Dedifferentiated amniotic fluid mesenchymal stem cell (primary cell): ENCODE data around the gene DTX2.
"Not testable (repeated sequence)": the region's sequence is repeated elsewhere in the genome, so short reads cannot be mapped to it uniquely, and the experiment has no call there.

Experiments used
- DNase-seq: peaks from one replicate; pipeline ENCODE4 v3.0.0-alpha.2; 2016; ENCODE audit errors: extremely low spot score

DTX2 gene

GRCh38 chr7:76512941-76513816 lies 51.7 kb downstream of the DTX2 start:
- DNase-seq: no peak

- no peak for DNase-seq
These were observed 52.6 kb downstream of the DTX2 start for GRCh38 chr7:76513817-76514799.

- DNase-seq: no peak
These were observed 53.6 kb downstream of the DTX2 start for GRCh38 chr7:76514926-76515771.

GRCh38 chr7:76515999-76516443 lies 54.5 kb downstream of the DTX2 start:
- no peak for DNase-seq

GRCh38 chr7:76516932-76517331 lies 55.4 kb downstream of the DTX2 start:
- DNase-seq: not testable (repeated sequence)

- DNase-seq: not testable (repeated sequence)
These were observed 64.7 kb downstream of the DTX2 start for GRCh38 chr7:76526183-76526582.

- not testable (repeated sequence) for DNase-seq
These were observed 70.1 kb downstream of the DTX2 start for GRCh38 chr7:76531643-76532042.

GRCh38 chr7:76543197-76543596 lies 81.7 kb downstream of the DTX2 start, which contains the start of gene SPDYE16:
TSS of gene SPDYE16 (minus strand) at chr7:76543297. CDS start at chr7:76541459, 1,838 bp downstream.
- not testable (repeated sequence) for DNase-seq

- DNase-seq: peak; percentile 66
These were observed 87.7 kb downstream of the DTX2 start for GRCh38 chr7:76549025-76549854.

GRCh38 chr7:76549855-76550248 lies 88.3 kb downstream of the DTX2 start:
- not testable (repeated sequence) for DNase-seq

GRCh38 chr7:76551992-76552391 lies 90.5 kb downstream of the DTX2 start:
- DNase-seq: not testable (repeated sequence)
